OCI-LY1 (cell line): ENCODE results near the gene PTPRN2.

Experiments used
- CTCF ChIP-seq: fragments of 200-600 bp; sonication (generic), shearing (Covaris generic); IDR thresholded peaks from 2 replicates; pipeline ENCODE4 v1.5.1; 2017; ENCODE audit warnings: mild to moderate bottlenecking, antibody characterized with exemption, low read length, moderate library complexity, mixed read lengths
- EZH2 ChIP-seq: fragments of 200-600 bp; sonication (generic), shearing (Covaris generic); IDR thresholded peaks from 2 replicates; pipeline ENCODE4 v1.8.0; 2017; ENCODE audit warnings: borderline replicate concordance, mixed run types, mild to moderate bottlenecking, antibody characterized with exemption, low read length, moderate library complexity, mixed read lengths

DNA sequence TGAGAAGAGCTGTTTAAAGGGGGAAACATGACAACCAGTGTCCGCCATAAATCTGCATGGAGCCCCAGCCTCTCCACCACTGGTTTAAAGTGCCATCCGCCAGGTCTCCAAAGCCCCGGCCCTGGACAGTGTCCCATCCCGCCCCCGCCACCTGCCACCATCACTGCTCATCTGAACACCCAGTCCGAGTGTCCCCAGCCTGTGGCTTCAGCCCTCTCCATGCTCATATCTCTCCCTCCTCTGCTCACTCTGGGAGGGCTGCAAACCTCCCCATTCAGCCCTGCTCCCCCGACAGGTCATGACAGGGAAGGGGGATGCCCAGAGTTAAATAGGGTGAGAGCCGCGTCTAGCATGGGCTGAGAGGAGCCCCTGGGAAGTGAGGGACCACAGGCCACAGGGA is 984.6 kb downstream of the PTPRN2 start:
- TF ChIP-seq CTCF: no peak
- no peak for TF ChIP-seq EZH2
